ENCODE measurements around the gene SMARCB1. TPM values are rescaled to one million over a fixed set of nuclear protein-coding genes. Genes with fewer than 3 reads are reported as not detected.
A peak's percentile ranks its signal among the peaks of the same experiment; 100 is the strongest.

SMARCB1 gene
- total RNA-seq, 1 experiment from 2014 or later = 115 TPM

- ChIA-PET CTCF (no interaction called here), POLR2A (no interaction called here)
- no peak for TF ChIP-seq CTCF (IDR thresholded peaks at IDR 0.05; ENCODE audit: unreplicated experiment)
- no peaks in the 10 kb centered on the region for H3K4me1 Mint-ChIP-seq (ENCODE audit: insufficient read depth, unreplicated experiment)
- no peak overlapping the region for H3K27ac Mint-ChIP-seq (ENCODE audit: low read depth, unreplicated experiment)
- BruUV-seq (replicated peaks) = no TSS peak
- no peaks in the 10 kb centered on the region for H3K27me3 Mint-ChIP-seq (ENCODE audit: insufficient read depth, unreplicated experiment)
- intact Hi-C loops (cut with micrococcal nuclease) = no loop called here
- H3K36me3 Mint-ChIP-seq (ENCODE audit: insufficient read depth, unreplicated experiment) = peaks cover 75% of the 10 kb centered on the region
- no peak for DNase-seq (ENCODE audit: unreplicated experiment)
- no peak overlapping the region for H3K4me3 Mint-ChIP-seq (ENCODE audit: unreplicated experiment)
- H3K9me3 Mint-ChIP-seq (ENCODE audit: unreplicated experiment) = no peaks in the 10 kb centered on the region
Measured at GRCh38 chr22:23818541-23818940, 31.8 kb downstream of the SMARCB1 start.

- no peak for DNase-seq (ENCODE audit: unreplicated experiment)
- no peak overlapping the region for H3K4me3 Mint-ChIP-seq (ENCODE audit: unreplicated experiment)
- intact Hi-C loops (cut with micrococcal nuclease) = no loop called here
- ChIA-PET CTCF (interaction anchor here (1.0 to 1.1 kb wide), 2 partner anchors 28 to 29 kb away, joined by 3 read pairs; no protein-coding TSS in a partner anchor), POLR2A (interaction anchor here (0.6 kb wide), 1 partner anchor 50 kb away, joined by 4 read pairs; no protein-coding TSS in a partner anchor)
- H3K27me3 Mint-ChIP-seq (ENCODE audit: insufficient read depth, unreplicated experiment) = no peaks in the 10 kb centered on the region
- no TSS peak for BruUV-seq (replicated peaks)
- TF ChIP-seq CTCF (IDR thresholded peaks at IDR 0.05; ENCODE audit: unreplicated experiment) = no peak
- H3K27ac Mint-ChIP-seq (ENCODE audit: low read depth, unreplicated experiment) = no peak overlapping the region
- H3K36me3 Mint-ChIP-seq (ENCODE audit: insufficient read depth, unreplicated experiment) = peaks cover 72% of the 10 kb centered on the region
- peaks cover 5% of the 10 kb centered on the region for H3K4me1 Mint-ChIP-seq (ENCODE audit: insufficient read depth, unreplicated experiment)
- no peaks in the 10 kb centered on the region for H3K9me3 Mint-ChIP-seq (ENCODE audit: unreplicated experiment)
Measured at GRCh38 chr22:23820748-23821211, 34.0 kb downstream of the SMARCB1 start.

- no peak overlapping the region for H3K27ac Mint-ChIP-seq (ENCODE audit: low read depth, unreplicated experiment)
- ChIA-PET POLR2A (no interaction called here), CTCF (no interaction called here)
- H3K9me3 Mint-ChIP-seq (ENCODE audit: unreplicated experiment) = no peaks in the 10 kb centered on the region
- no peak overlapping the region for H3K4me3 Mint-ChIP-seq (ENCODE audit: unreplicated experiment)
- no TSS peak for BruUV-seq (replicated peaks)
- H3K4me1 Mint-ChIP-seq (ENCODE audit: insufficient read depth, unreplicated experiment) = peaks cover 6% of the 10 kb centered on the region
- H3K27me3 Mint-ChIP-seq (ENCODE audit: insufficient read depth, unreplicated experiment) = no peaks in the 10 kb centered on the region
- no peak for TF ChIP-seq CTCF (IDR thresholded peaks at IDR 0.05; ENCODE audit: unreplicated experiment)
- H3K36me3 Mint-ChIP-seq (ENCODE audit: insufficient read depth, unreplicated experiment) = peaks cover 67% of the 10 kb centered on the region
- intact Hi-C loops (cut with micrococcal nuclease) = no loop called here
- DNase-seq (ENCODE audit: unreplicated experiment) = no peak
Measured at GRCh38 chr22:23822101-23822671, 35.4 kb downstream of the SMARCB1 start.

DNA sequence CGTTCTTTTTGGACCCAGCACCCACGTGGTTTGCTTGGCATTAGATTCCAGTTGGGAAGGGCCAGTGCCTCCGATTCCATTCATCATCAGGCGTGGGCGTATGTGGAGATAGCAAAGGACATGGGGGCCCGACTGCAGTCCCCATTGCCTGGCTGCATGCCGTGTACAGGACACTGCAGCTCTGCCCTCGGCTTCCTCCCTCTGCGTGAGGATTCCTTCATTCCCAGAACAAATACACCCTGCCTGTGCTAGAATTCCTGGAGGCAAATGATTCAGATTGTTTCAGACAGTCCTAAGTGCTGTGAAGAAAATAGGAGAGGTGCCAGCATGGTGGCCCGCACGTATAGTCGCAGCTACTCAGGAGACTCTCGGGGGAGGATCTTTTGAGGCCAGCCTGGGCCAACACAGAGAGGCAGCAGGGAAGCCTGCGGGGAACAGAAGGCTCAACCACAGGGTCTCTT, 36.6 kb downstream of the SMARCB1 start:
- POLR2A ChIA-PET = interaction anchor here (0.7 kb wide), 1 partner anchor 22 kb away, joined by 3 read pairs; no protein-coding TSS in a partner anchor
- CTCF ChIA-PET = interaction anchor here (0.6 to 1.6 kb wide), 2 partner anchors 48 to 53 kb away, joined by 3 to 4 read pairs; no protein-coding TSS in a partner anchor
- TF ChIP-seq CTCF (IDR thresholded peaks at IDR 0.05; ENCODE audit: unreplicated experiment) = no peak
- no TSS peak for BruUV-seq (replicated peaks)
- H3K36me3 Mint-ChIP-seq (ENCODE audit: insufficient read depth, unreplicated experiment) = peaks cover 55% of the 10 kb centered on the region
- no peak for DNase-seq (ENCODE audit: unreplicated experiment)
- H3K27ac Mint-ChIP-seq (ENCODE audit: low read depth, unreplicated experiment) = peak overlapping the region; percentile 49
- intact Hi-C loops (cut with micrococcal nuclease) = no loop called here
- H3K4me1 Mint-ChIP-seq (ENCODE audit: insufficient read depth, unreplicated experiment) = peaks cover 6% of the 10 kb centered on the region
- no peak overlapping the region for H3K4me3 Mint-ChIP-seq (ENCODE audit: unreplicated experiment)
- no peaks in the 10 kb centered on the region for H3K9me3 Mint-ChIP-seq (ENCODE audit: unreplicated experiment)
- H3K27me3 Mint-ChIP-seq (ENCODE audit: insufficient read depth, unreplicated experiment) = no peaks in the 10 kb centered on the region

Data from MCF 10A (cell line).